Caco-2 (cell line): ENCODE measurements around the gene NPAS2. TPM values are rescaled to one million over a fixed set of nuclear protein-coding genes. Genes with fewer than 3 reads are reported as not detected.

ENCODE experiments used
- BruUV-seq: library from RNA; stranded (reverse); fragments of 400-500 nt; replicated peaks from 2 replicates; lab custom pipeline; 2021; lab: Mats Ljungman, UMichigan
- CTCF ChIA-PET: fragments of 300-600 bp; sonication (Branson Sonifier 250); formaldehyde crosslinking; loops from one replicate; lab custom pipeline; 2022; ENCODE audit warnings: antibody characterized with exemption; lab: Charles Lee
- POLR2A ChIA-PET: fragments of 300-600 bp; sonication (Branson Sonifier 250); formaldehyde crosslinking; loops from one replicate; lab custom pipeline; 2022; ENCODE audit warnings: antibody characterized with exemption; lab: Charles Lee
- DNase-seq, 2 experiments: peaks; one replicate each; pipeline versions ENCODE4 v3.0.0 to v3.0.0-alpha.2; 2020 to 2022
- H3K27me3 ChIP-seq: replicated peaks from 2 replicates; pipeline ENCODE4 v1.6.0; 2011; ENCODE audit warnings: low read length; ENCODE audit not compliant: control insufficient read depth, insufficient read depth
- H3K36me3 ChIP-seq: 2 replicates; pipeline ENCODE4 v1.5.1; 2011; ENCODE audit warnings: low read length; ENCODE audit not compliant: control insufficient read depth, insufficient read depth
- H3K4me1 ChIP-seq: fragments of 250-450 bp; sonication (Bioruptor Pico); 2 replicates; pipeline ENCODE4 v1.5.1; 2020; ENCODE audit warnings: mild to moderate bottlenecking
- H3K4me3 ChIP-seq: 2 replicates; pipeline ENCODE4 v1.5.1; 2011; ENCODE audit warnings: low read depth, mild to moderate bottlenecking, control low read depth, low read length
- H3K9me3 ChIP-seq: fragments of 250-450 bp; sonication (Bioruptor Pico); 2 replicates; pipeline ENCODE4 v1.5.1; 2020; ENCODE audit warnings: mild to moderate bottlenecking, moderate library complexity
- H3K27ac Mint-ChIP-seq: one replicate; pipeline ENCODE4 v1.8.0; 2022; ENCODE audit warnings: mixed read lengths; ENCODE audit not compliant: unreplicated experiment
- H3K27me3 Mint-ChIP-seq: one replicate; pipeline ENCODE4 v1.8.0; 2022; ENCODE audit warnings: mixed read lengths; ENCODE audit not compliant: insufficient read depth, unreplicated experiment
- H3K36me3 Mint-ChIP-seq: one replicate; pipeline ENCODE4 v1.8.0; 2022; ENCODE audit warnings: mild to moderate bottlenecking, mixed read lengths; ENCODE audit not compliant: insufficient read depth, unreplicated experiment
- H3K4me1 Mint-ChIP-seq: one replicate; pipeline ENCODE4 v1.8.0; 2022; ENCODE audit warnings: low read depth, mixed read lengths; ENCODE audit not compliant: unreplicated experiment
- H3K4me3 Mint-ChIP-seq: one replicate; pipeline ENCODE4 v1.8.0; 2022; ENCODE audit warnings: mild to moderate bottlenecking, moderate library complexity, mixed read lengths; ENCODE audit not compliant: unreplicated experiment
- H3K9me3 Mint-ChIP-seq: one replicate; pipeline ENCODE4 v1.8.0; 2022; ENCODE audit warnings: mixed read lengths; ENCODE audit not compliant: unreplicated experiment
- CTCF ChIP-seq, 2 experiments: fragments of 200-600 bp in 1 of 2; IDR thresholded peaks; 1 replicate in 1 of 2; 2 replicates in 1 of 2; pipeline versions ENCODE4 v1.5.1 to v1.8.0; 2011 to 2022; ENCODE audit warnings: antibody characterized with exemption in 1 of 2, control low read depth in 1 of 2, inconsistent platforms in 1 of 2, low read depth in 1 of 2, low read length in 1 of 2, mild to moderate bottlenecking in 1 of 2, moderate library complexity in 1 of 2; ENCODE audit not compliant: insufficient read depth in 1 of 2, severe bottlenecking in 1 of 2, unreplicated experiment in 1 of 2
- intact Hi-C: fragments of 100-400 bp; cut with micrococcal nuclease; formaldehyde crosslinking; loops from one replicate; pipeline ENCODE4 v1.10.0; 2022; ENCODE audit not compliant: unreplicated experiment
- total RNA-seq: library from RNA; stranded (reverse); gene quantifications from 2 replicates; pipeline ENCODE4 v1.2.3, GENCODE V29; 2022

Gene NPAS2
- total RNA-seq, 1 experiment from 2014 or later = 2.8 TPM

- BruUV-seq = no TSS peak
- peaks cover 16% of the 10 kb centered on the region for H3K4me1 ChIP-seq
- Mint-ChIP-seq H3K27me3 (no peaks in the 10 kb centered on the region), H3K36me3 (no peaks in the 10 kb centered on the region), H3K4me1 (peaks cover 8% of the 10 kb centered on the region), H3K9me3 (no peaks in the 10 kb centered on the region), H3K27ac (no peak overlapping the region), H3K4me3 (no peak overlapping the region)
- H3K27me3 ChIP-seq = no peaks in the 10 kb centered on the region
- no peaks in the 10 kb centered on the region for H3K36me3 ChIP-seq
- no peak for DNase-seq
- no peaks in the 10 kb centered on the region for H3K9me3 ChIP-seq
- no peak overlapping the region for H3K4me3 ChIP-seq
- intact Hi-C loops = no loop called here
- ChIA-PET POLR2A (no interaction called here), CTCF (no interaction called here)
- TF ChIP-seq CTCF (IDR thresholded peaks at IDR 0.05; ENCODE audit: insufficient read depth in 1 of 2, low read depth in 1 of 2, low read length in 1 of 2, severe bottlenecking in 1 of 2, unreplicated experiment in 1 of 2) = no peak
These were observed 160.1 kb downstream of the NPAS2 start for GRCh38 chr2:100980046-100980445.

- Mint-ChIP-seq H3K4me3 (no peak overlapping the region), H3K27me3 (no peaks in the 10 kb centered on the region), H3K36me3 (no peaks in the 10 kb centered on the region), H3K4me1 (peaks cover 8% of the 10 kb centered on the region), H3K27ac (no peak overlapping the region), H3K9me3 (no peaks in the 10 kb centered on the region)
- Histone ChIP-seq H3K4me1 (peaks cover 16% of the 10 kb centered on the region), H3K4me3 (no peak overlapping the region), H3K27me3 (no peaks in the 10 kb centered on the region), H3K9me3 (no peaks in the 10 kb centered on the region), H3K36me3 (no peaks in the 10 kb centered on the region)
- TF ChIP-seq CTCF (IDR thresholded peaks at IDR 0.05; ENCODE audit: insufficient read depth in 1 of 2, low read depth in 1 of 2, low read length in 1 of 2, severe bottlenecking in 1 of 2, unreplicated experiment in 1 of 2) = no peak
- ChIA-PET POLR2A (no interaction called here), CTCF (no interaction called here)
- no TSS peak for BruUV-seq
- intact Hi-C loops = no loop called here
- DNase-seq = peak; percentile 51 to 56
These were observed 161.1 kb downstream of the NPAS2 start for GRCh38 chr2:100981011-100981410.

GRCh38 chr2:100982431-100982861 is 162.5 kb downstream of the NPAS2 start:
- no peaks in the 10 kb centered on the region for H3K27me3 Mint-ChIP-seq

More at GRCh38 chr2:100982431-100982861, 162.5 kb downstream of the NPAS2 start:
- intact Hi-C loops = no loop called here
- H3K36me3 ChIP-seq = no peaks in the 10 kb centered on the region
- no peak for DNase-seq
- no peaks in the 10 kb centered on the region for H3K9me3 ChIP-seq
- Mint-ChIP-seq H3K4me3 (no peak overlapping the region), H3K36me3 (no peaks in the 10 kb centered on the region), H3K4me1 (peaks cover 8% of the 10 kb centered on the region), H3K9me3 (no peaks in the 10 kb centered on the region), H3K27ac (no peak overlapping the region)
- no peak overlapping the region for H3K4me3 ChIP-seq
- peaks cover 16% of the 10 kb centered on the region for H3K4me1 ChIP-seq
- no peak for TF ChIP-seq CTCF (IDR thresholded peaks at IDR 0.05; ENCODE audit: insufficient read depth in 1 of 2, low read depth in 1 of 2, low read length in 1 of 2, severe bottlenecking in 1 of 2, unreplicated experiment in 1 of 2)
- H3K27me3 ChIP-seq = no peaks in the 10 kb centered on the region
- BruUV-seq = no TSS peak
- POLR2A ChIA-PET = no interaction called here
- CTCF ChIA-PET = interaction anchor here (0.8 to 1.0 kb wide), 2 partner anchors 252 to 372 kb away, joined by 3 to 4 read pairs; no protein-coding TSS in a partner anchor
